Dendritic cell treated with granulocyte-macrophage colony-stimulating factor and Interleukin-4, amounts not matched to agents 40 ng/mL and 50 ng/mL, for 4 days (primary cell): Measurements from ENCODE around the gene DNAJC1.

Experiments used
- H3K27ac Mint-ChIP-seq: one replicate; pipeline ENCODE4 v1.8.0; 2022; ENCODE audit warnings: mild to moderate bottlenecking, mixed read lengths
- H3K27me3 Mint-ChIP-seq: one replicate; pipeline ENCODE4 v1.8.0; 2022; ENCODE audit warnings: mild to moderate bottlenecking, mixed read lengths
- H3K36me3 Mint-ChIP-seq: one replicate; pipeline ENCODE4 v1.8.0; 2022; ENCODE audit warnings: low read depth, mixed read lengths
- H3K4me1 Mint-ChIP-seq: one replicate; pipeline ENCODE4 v1.8.0; 2022; ENCODE audit warnings: low read depth, mixed read lengths
- H3K4me3 Mint-ChIP-seq: one replicate; pipeline ENCODE4 v1.8.0; 2022; ENCODE audit warnings: mild to moderate bottlenecking, moderate library complexity, mixed read lengths
- H3K9me3 Mint-ChIP-seq: one replicate; pipeline ENCODE4 v1.8.0; 2022; ENCODE audit warnings: mixed read lengths
- intact Hi-C: fragments of 100-400 bp; cut with micrococcal nuclease; formaldehyde crosslinking; loops from one replicate; pipeline ENCODE4 v1.15.0; 2022

DNAJC1 gene

GRCh38 chr10:21807180-21807579, 196.3 kb downstream of the DNAJC1 start:
- H3K4me3 Mint-ChIP-seq = no peak overlapping the region
- H3K4me1 Mint-ChIP-seq = no peaks in the 10 kb centered on the region
- no peaks in the 10 kb centered on the region for H3K36me3 Mint-ChIP-seq
- H3K27ac Mint-ChIP-seq = no peak overlapping the region
- no peaks in the 10 kb centered on the region for H3K27me3 Mint-ChIP-seq
- intact Hi-C loops = no loop called here
- H3K9me3 Mint-ChIP-seq = no peaks in the 10 kb centered on the region

- no peaks in the 10 kb centered on the region for H3K27me3 Mint-ChIP-seq
- intact Hi-C loops = no loop called here
- no peak overlapping the region for H3K4me3 Mint-ChIP-seq
- peaks cover 14% of the 10 kb centered on the region for H3K36me3 Mint-ChIP-seq
- no peak overlapping the region for H3K27ac Mint-ChIP-seq
- H3K4me1 Mint-ChIP-seq = no peaks in the 10 kb centered on the region
- H3K9me3 Mint-ChIP-seq = no peaks in the 10 kb centered on the region
Observed at GRCh38 chr10:21803374-21803773, 200.2 kb downstream of the DNAJC1 start.

GRCh38 chr10:21801609-21802008, 201.9 kb downstream of the DNAJC1 start:
- intact Hi-C loops = no loop called here
- Mint-ChIP-seq H3K9me3 (no peaks in the 10 kb centered on the region), H3K4me3 (no peak overlapping the region), H3K36me3 (peaks cover 19% of the 10 kb centered on the region), H3K4me1 (no peaks in the 10 kb centered on the region), H3K27ac (no peak overlapping the region), H3K27me3 (no peaks in the 10 kb centered on the region)

GRCh38 chr10:21797984-21798765, 205.4 kb downstream of the DNAJC1 start:
- Mint-ChIP-seq H3K4me3 (no peak overlapping the region), H3K36me3 (peaks cover 19% of the 10 kb centered on the region), H3K27ac (no peak overlapping the region), H3K4me1 (no peaks in the 10 kb centered on the region), H3K9me3 (no peaks in the 10 kb centered on the region), H3K27me3 (no peaks in the 10 kb centered on the region)
- intact Hi-C loops = no loop called here

- no peak overlapping the region for H3K4me3 Mint-ChIP-seq
Observed at GRCh38 chr10:21797533-21797932, 206.0 kb downstream of the DNAJC1 start.

GRCh38 chr10:21791276-21791675, 212.3 kb downstream of the DNAJC1 start:
- Mint-ChIP-seq H3K27me3 (no peaks in the 10 kb centered on the region), H3K9me3 (peaks cover 16% of the 10 kb centered on the region), H3K4me3 (no peak overlapping the region), H3K4me1 (no peaks in the 10 kb centered on the region), H3K27ac (no peak overlapping the region), H3K36me3 (no peaks in the 10 kb centered on the region)
- intact Hi-C loops = no loop called here

More at GRCh38 chr10:21797533-21797932, 206.0 kb downstream of the DNAJC1 start:
- H3K36me3 Mint-ChIP-seq = peaks cover 19% of the 10 kb centered on the region
- intact Hi-C loops = no loop called here
- no peak overlapping the region for H3K27ac Mint-ChIP-seq
- H3K4me1 Mint-ChIP-seq = no peaks in the 10 kb centered on the region
- H3K9me3 Mint-ChIP-seq = no peaks in the 10 kb centered on the region
- H3K27me3 Mint-ChIP-seq = no peaks in the 10 kb centered on the region

GRCh38 chr10:21776883-21777282, 226.6 kb downstream of the DNAJC1 start:
- Mint-ChIP-seq H3K9me3 (peaks cover 45% of the 10 kb centered on the region), H3K4me1 (no peaks in the 10 kb centered on the region), H3K36me3 (peaks cover 36% of the 10 kb centered on the region), H3K4me3 (no peak overlapping the region), H3K27me3 (no peaks in the 10 kb centered on the region), H3K27ac (no peak overlapping the region)
- intact Hi-C loops = no loop called here

GRCh38 chr10:21771219-21771618, 232.3 kb downstream of the DNAJC1 start:
- Mint-ChIP-seq H3K4me3 (no peak overlapping the region), H3K4me1 (no peaks in the 10 kb centered on the region), H3K36me3 (peaks cover 5% of the 10 kb centered on the region), H3K9me3 (peaks cover 8% of the 10 kb centered on the region), H3K27me3 (no peaks in the 10 kb centered on the region), H3K27ac (no peak overlapping the region)
- intact Hi-C loops = no loop called here

GRCh38 chr10:21769041-21769440, 234.5 kb downstream of the DNAJC1 start:
- Mint-ChIP-seq H3K9me3 (peaks cover 8% of the 10 kb centered on the region), H3K36me3 (peaks cover 5% of the 10 kb centered on the region), H3K27ac (no peak overlapping the region), H3K27me3 (no peaks in the 10 kb centered on the region), H3K4me1 (peaks cover 5% of the 10 kb centered on the region), H3K4me3 (no peak overlapping the region)
- intact Hi-C loops = no loop called here

GRCh38 chr10:21764466-21765189, 238.9 kb downstream of the DNAJC1 start:
- no peak overlapping the region for H3K27ac Mint-ChIP-seq
- intact Hi-C loops = no loop called here
- no peak overlapping the region for H3K4me3 Mint-ChIP-seq
- H3K9me3 Mint-ChIP-seq = no peaks in the 10 kb centered on the region
- peaks cover 5% of the 10 kb centered on the region for H3K4me1 Mint-ChIP-seq
- H3K36me3 Mint-ChIP-seq = peaks cover under 1% of the 10 kb centered on the region
- no peaks in the 10 kb centered on the region for H3K27me3 Mint-ChIP-seq

GRCh38 chr10:21760332-21760731, 243.2 kb downstream of the DNAJC1 start:
- Mint-ChIP-seq H3K27ac (no peak overlapping the region), H3K4me3 (no peak overlapping the region), H3K4me1 (peaks cover 5% of the 10 kb centered on the region), H3K9me3 (no peaks in the 10 kb centered on the region), H3K36me3 (peaks cover 21% of the 10 kb centered on the region), H3K27me3 (no peaks in the 10 kb centered on the region)
- intact Hi-C loops = no loop called here

- Mint-ChIP-seq H3K27ac (no peak overlapping the region), H3K4me1 (no peaks in the 10 kb centered on the region), H3K27me3 (no peaks in the 10 kb centered on the region), H3K36me3 (peaks cover 31% of the 10 kb centered on the region), H3K4me3 (no peak overlapping the region), H3K9me3 (no peaks in the 10 kb centered on the region)
- intact Hi-C loops = no loop called here
Observed at GRCh38 chr10:21759232-21759631, 244.3 kb downstream of the DNAJC1 start.

GRCh38 chr10:21758696-21759095, 244.8 kb downstream of the DNAJC1 start:
- Mint-ChIP-seq H3K27me3 (no peaks in the 10 kb centered on the region), H3K4me3 (no peak overlapping the region), H3K4me1 (no peaks in the 10 kb centered on the region), H3K27ac (no peak overlapping the region), H3K9me3 (no peaks in the 10 kb centered on the region), H3K36me3 (peaks cover 31% of the 10 kb centered on the region)
- intact Hi-C loops = no loop called here

- Mint-ChIP-seq H3K4me1 (no peaks in the 10 kb centered on the region), H3K27ac (no peak overlapping the region), H3K27me3 (no peaks in the 10 kb centered on the region), H3K36me3 (peaks cover 31% of the 10 kb centered on the region), H3K9me3 (no peaks in the 10 kb centered on the region), H3K4me3 (no peak overlapping the region)
- intact Hi-C loops = no loop called here
Observed at GRCh38 chr10:21758239-21758638, 245.3 kb downstream of the DNAJC1 start.
